ENCODE results near the gene CYP27B1. TPM values are rescaled to one million over a fixed set of nuclear protein-coding genes. Genes with fewer than 3 reads are reported as not detected.

Gene CYP27B1
- total and polyA plus RNA-seq, 10 of the 15 experiments (the other 5 are each of a cell fraction or from before 2014, with no cell fraction given) = 0.10 to 2.7 (median 1.1) TPM

DNA sequence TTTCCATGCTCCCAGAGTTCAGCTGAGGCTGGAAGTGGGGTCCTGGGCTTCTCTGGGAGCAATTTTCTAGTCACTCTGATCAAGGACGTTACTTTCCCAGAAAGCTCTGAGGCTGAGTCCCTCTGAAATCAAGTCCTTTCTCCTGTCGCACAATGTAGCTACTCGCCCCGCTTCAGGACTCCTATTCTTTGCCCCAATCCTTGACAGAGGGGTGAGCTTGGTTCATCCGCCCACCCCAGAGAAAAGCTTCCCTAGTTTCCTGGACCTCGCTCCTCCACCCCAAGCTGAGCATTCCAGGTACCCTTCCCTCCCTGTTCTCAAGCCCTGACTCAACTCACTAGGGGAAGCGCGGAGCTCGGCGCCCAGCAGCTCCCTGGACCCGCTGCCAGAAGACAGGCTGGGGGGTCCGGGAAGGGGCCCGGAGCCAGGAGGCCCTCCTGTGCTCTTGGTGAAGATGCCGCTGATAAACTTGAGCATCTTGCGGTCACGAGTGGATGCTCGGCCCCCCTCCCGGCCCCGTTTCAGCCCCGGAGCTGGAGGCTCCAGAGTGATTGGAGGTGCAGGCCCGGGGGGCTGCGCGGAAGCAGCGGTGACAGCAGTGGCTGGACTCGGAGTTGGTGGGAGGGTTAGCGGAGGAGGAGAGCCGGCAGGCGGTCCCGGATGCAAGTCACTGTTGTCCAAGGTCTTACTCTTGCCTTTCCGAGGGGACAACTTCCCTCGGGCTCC lies 30.0 kb downstream of the CYP27B1 start:
- CTCF ChIA-PET = no interaction called here
- H4K20me1 ChIP-seq (ENCODE audit: control insufficient read depth, insufficient read depth) = no peaks in the 10 kb centered on the region
- in situ Hi-C loops (cut with MboI) = no loop called here
- ATAC-seq = no peak
- H2AFZ ChIP-seq (ENCODE audit: control insufficient read depth, low read depth, low read length) = no peak overlapping the region
- TF ChIP-seq TAF1 (IDR thresholded peaks at IDR 0.05; ENCODE audit: borderline replicate concordance, low read depth, low read length) (no peak), MYC (IDR thresholded peaks at IDR 0.05; ENCODE audit: insufficient read depth, insufficient read length, insufficient replicate concordance, low read length, severe bottlenecking) (no peak), NBN (IDR thresholded peaks at IDR 0.05) (no peak), KAT2A (conservative IDR thresholded peaks at IDR 0.05; ENCODE audit: control insufficient read depth, low read depth, low read length) (no peak), DPF2 (IDR thresholded peaks at IDR 0.05) (no peak), TCF3 (IDR thresholded peaks at IDR 0.05; ENCODE audit: borderline replicate concordance, insufficient read depth, low read depth, low read length) (no peak), BCL11A (IDR thresholded peaks at IDR 0.05; ENCODE audit: low read depth, low read length) (no peak), SMARCA5 (IDR thresholded peaks at IDR 0.05) (no peak), EGR1 (IDR thresholded peaks at IDR 0.05; ENCODE audit: borderline replicate concordance in 1 of 2, low read depth in 2 of 2, low read length in 2 of 2) (no peak)
- TF ChIP-seq, protein P1, sequence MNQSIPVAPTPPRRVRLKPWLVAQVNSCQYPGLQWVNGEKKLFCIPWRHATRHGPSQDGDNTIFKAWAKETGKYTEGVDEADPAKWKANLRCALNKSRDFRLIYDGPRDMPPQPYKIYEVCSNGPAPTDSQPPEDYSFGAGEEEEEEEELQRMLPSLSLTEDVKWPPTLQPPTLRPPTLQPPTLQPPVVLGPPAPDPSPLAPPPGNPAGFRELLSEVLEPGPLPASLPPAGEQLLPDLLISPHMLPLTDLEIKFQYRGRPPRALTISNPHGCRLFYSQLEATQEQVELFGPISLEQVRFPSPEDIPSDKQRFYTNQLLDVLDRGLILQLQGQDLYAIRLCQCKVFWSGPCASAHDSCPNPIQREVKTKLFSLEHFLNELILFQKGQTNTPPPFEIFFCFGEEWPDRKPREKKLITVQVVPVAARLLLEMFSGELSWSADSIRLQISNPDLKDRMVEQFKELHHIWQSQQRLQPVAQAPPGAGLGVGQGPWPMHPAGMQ (IDR thresholded peaks at IDR 0.05; ENCODE audit: borderline replicate concordance) = no peak
- TF ChIP-seq, protein P2, sequence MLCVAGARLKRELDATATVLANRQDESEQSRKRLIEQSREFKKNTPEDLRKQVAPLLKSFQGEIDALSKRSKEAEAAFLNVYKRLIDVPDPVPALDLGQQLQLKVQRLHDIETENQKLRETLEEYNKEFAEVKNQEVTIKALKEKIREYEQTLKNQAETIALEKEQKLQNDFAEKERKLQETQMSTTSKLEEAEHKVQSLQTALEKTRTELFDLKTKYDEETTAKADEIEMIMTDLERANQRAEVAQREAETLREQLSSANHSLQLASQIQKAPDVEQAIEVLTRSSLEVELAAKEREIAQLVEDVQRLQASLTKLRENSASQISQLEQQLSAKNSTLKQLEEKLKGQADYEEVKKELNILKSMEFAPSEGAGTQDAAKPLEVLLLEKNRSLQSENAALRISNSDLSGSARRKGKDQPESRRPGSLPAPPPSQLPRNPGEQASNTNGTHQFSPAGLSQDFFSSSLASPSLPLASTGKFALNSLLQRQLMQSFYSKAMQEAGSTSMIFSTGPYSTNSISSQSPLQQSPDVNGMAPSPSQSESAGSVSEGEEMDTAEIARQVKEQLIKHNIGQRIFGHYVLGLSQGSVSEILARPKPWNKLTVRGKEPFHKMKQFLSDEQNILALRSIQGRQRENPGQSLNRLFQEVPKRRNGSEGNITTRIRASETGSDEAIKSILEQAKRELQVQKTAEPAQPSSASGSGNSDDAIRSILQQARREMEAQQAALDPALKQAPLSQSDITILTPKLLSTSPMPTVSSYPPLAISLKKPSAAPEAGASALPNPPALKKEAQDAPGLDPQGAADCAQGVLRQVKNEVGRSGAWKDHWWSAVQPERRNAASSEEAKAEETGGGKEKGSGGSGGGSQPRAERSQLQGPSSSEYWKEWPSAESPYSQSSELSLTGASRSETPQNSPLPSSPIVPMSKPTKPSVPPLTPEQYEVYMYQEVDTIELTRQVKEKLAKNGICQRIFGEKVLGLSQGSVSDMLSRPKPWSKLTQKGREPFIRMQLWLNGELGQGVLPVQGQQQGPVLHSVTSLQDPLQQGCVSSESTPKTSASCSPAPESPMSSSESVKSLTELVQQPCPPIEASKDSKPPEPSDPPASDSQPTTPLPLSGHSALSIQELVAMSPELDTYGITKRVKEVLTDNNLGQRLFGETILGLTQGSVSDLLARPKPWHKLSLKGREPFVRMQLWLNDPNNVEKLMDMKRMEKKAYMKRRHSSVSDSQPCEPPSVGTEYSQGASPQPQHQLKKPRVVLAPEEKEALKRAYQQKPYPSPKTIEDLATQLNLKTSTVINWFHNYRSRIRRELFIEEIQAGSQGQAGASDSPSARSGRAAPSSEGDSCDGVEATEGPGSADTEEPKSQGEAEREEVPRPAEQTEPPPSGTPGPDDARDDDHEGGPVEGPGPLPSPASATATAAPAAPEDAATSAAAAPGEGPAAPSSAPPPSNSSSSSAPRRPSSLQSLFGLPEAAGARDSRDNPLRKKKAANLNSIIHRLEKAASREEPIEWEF (IDR thresholded peaks at IDR 0.05; ENCODE audit: insufficient replicate concordance, low read depth, low read length) = no peak
- no peaks in the 10 kb centered on the region for H3K9me3 ChIP-seq (replicated peaks; ENCODE audit: control insufficient read depth, insufficient read depth, low read length)
- peaks cover 1 to 4% of the 10 kb centered on the region in 2 experiments; a peak in 3 of 4 replicates for H3K36me3 ChIP-seq (ENCODE audit: control insufficient read depth in 2 of 2, insufficient read depth in 2 of 2, low read length in 1 of 2)
- H3K27ac ChIP-seq (ENCODE audit: control insufficient read depth, insufficient read depth) = no peak overlapping the region
- H3K79me2 ChIP-seq (ENCODE audit: control insufficient read depth, insufficient read depth, low read length) = peaks cover 18% of the 10 kb centered on the region
- FAIRE-seq = no peak
- H3K4me2 ChIP-seq (ENCODE audit: control insufficient read depth, insufficient read depth) = no peak overlapping the region
- no peak for DNase-seq (ENCODE audit: low read depth, low spot score)
- H3K27me3 ChIP-seq (replicated peaks in 1 of 2; ENCODE audit: control insufficient read depth in 2 of 2, insufficient read depth in 2 of 2, low read length in 1 of 2) = no peaks in the 10 kb centered on the region
- H3K9ac ChIP-seq (ENCODE audit: control insufficient read depth, insufficient read depth, low read length) = no peak overlapping the region
- intact Hi-C loops (cut with micrococcal nuclease; ENCODE audit: unreplicated experiment) = no loop called here
- BruUV-seq (replicated peaks) = no TSS peak
- SMC1A ChIA-PET (ENCODE audit: uncharacterized antibody, unreplicated experiment) = no interaction called here
- POLR2A ChIA-PET = no interaction called here
- 94% methylated on average over 22 of the region's 31 CpGs for WGBS (ENCODE audit: insufficient coverage, insufficient replicate concordance, low lambda C conversion rate, missing lambda C conversion rate)
- RAD21 ChIA-PET (ENCODE audit: unreplicated experiment) = no interaction called here
- no peak overlapping the region for H3K4me3 ChIP-seq
- peaks cover 7% of the 10 kb centered on the region for H3K4me1 ChIP-seq (ENCODE audit: control insufficient read depth, insufficient read depth, low read length)

Data from GM12878 (cell line).